Activated gamma-delta T cell treated with anti-CD3 and anti-CD28 coated beads, Interleukin-2, amount 50 U/mL, for 16 hours (primary cell): ENCODE results near the gene OR2T27.
"Not testable (repeated sequence)": the region's sequence is repeated elsewhere in the genome, so short reads cannot be mapped to it uniquely, and the experiment has no call there.

ENCODE experiments used
- DNase-seq: peaks from one replicate; pipeline ENCODE4 v3.0.0-alpha.2; 2020; ENCODE audit warnings: low read depth

Gene OR2T27

DNA sequence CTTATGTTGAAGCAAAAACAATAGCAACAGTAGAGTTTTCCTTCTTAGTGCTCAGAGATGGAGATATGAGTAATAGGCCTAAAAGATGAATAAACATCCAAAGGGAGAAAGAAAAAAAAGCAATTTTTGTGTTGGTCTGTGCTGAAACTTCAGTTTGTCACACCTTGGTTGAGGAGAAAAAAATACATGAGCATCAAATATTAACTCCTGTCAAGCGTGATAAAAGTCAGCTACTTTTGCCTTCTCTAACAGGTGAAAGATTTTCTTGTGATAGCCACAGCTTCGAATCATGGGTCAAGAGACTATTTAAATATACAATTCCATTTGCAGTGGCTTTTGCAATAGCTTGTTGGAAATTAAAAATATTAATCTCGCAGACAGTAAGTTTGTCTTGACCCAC lies 14.4 kb downstream of the OR2T27 start:
- not testable (repeated sequence) for DNase-seq

GRCh38 chr1:248639652-248640051 lies 15.7 kb downstream of the OR2T27 start:
- DNase-seq: not testable (repeated sequence)

- not testable (repeated sequence) for DNase-seq
Measured at GRCh38 chr1:248636612-248637011, 18.7 kb downstream of the OR2T27 start.

DNA sequence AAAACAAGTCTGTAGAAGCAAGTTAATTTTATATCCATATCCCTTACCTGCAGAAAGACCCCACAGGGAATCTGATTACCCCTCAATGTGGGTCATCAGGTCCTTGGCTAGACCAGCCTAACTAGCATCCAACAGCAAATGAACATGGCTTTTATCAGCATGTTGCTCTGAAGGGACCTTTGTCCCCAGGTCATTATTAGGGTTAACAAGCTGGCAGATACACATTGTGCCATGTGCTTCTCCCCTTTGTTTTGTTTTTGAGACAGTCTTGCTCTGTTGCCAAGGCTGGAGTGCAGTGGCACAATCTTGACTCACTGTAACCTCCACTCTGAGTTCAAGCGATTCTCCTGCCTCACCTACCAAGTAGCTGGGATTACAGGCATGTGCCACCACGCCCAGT lies 20.3 kb downstream of the OR2T27 start, which contains the start of gene OR2T11:
TSS of gene OR2T11 (minus strand) at position 101 of the 400 bp plus-strand sequence. CDS start 7,963 bp downstream, outside the sequence.
- DNase-seq: not testable (repeated sequence)

GRCh38 chr1:248631354-248632008 lies 23.8 kb downstream of the OR2T27 start:
- DNase-seq: no peak

DNA sequence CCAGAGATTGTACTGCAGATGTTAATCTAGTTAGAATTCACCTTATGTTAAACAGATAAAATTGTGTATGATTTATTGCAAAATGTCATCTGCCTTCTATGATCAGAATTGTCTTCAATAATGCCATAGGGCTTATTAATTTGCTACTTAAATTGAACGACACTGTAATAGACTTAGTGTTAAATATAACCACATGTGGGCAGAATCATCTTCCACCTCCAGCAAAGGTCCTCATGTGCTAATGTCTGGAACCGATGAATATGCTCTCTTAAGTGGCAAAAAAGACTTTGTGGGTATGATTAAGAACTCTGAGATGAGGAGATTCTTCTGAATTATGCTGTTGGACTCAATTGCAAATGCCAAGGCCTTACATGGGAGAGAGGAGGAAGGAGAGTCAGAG lies 24.8 kb downstream of the OR2T27 start:
- DNase-seq: no peak

- no peak for DNase-seq
Measured at GRCh38 chr1:248627971-248628844, 27.1 kb downstream of the OR2T27 start.

GRCh38 chr1:248625971-248626370 lies 29.4 kb downstream of the OR2T27 start:
- DNase-seq: no peak

DNA sequence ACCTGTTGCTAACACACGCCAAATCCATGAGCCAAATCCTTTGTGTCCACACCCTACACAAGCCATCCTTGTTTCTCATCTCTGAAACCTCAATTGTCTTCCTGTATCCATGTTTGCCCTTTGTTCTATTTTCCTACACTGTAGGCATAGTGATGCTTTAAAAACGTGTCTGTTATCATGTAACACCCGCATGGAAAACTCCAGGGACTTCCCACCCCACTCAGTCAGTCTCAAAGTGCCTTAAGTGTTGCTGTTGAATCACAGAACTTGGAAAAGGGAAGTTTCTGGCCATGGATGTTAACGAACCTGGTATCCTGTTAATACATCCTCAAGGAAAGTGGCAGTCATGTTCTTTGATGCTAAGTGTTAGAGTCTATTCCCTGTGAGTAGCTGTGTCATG lies 30.2 kb downstream of the OR2T27 start:
- no peak for DNase-seq

- DNase-seq: no peak
Measured at GRCh38 chr1:248622570-248623001, 32.7 kb downstream of the OR2T27 start.

- DNase-seq: no peak
Measured at GRCh38 chr1:248621770-248622169, 33.6 kb downstream of the OR2T27 start.

DNA sequence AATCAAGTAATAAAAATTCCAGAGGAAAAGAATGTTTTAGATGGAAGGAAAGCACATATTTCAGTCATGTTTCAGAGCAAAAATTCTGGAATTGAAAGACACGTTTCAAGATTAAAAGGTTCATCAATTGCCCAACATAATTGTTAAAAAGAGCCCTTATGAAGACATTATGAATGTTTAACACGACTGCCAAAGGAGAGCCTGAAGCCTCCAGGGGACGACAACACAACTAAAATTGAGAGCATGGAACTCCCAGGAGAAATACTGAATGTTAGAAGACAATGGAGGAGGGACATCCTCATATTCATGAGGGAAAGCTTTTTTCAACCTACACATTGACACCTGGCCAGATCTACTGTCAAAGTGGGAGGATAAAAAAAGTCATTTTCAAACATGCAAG lies 36.5 kb downstream of the OR2T27 start:
- DNase-seq: peak; percentile 7

GRCh38 chr1:248618119-248618518 lies 37.2 kb downstream of the OR2T27 start:
- DNase-seq: no peak

- no peak for DNase-seq
Measured at GRCh38 chr1:248613742-248614141, 41.6 kb downstream of the OR2T27 start.

DNA sequence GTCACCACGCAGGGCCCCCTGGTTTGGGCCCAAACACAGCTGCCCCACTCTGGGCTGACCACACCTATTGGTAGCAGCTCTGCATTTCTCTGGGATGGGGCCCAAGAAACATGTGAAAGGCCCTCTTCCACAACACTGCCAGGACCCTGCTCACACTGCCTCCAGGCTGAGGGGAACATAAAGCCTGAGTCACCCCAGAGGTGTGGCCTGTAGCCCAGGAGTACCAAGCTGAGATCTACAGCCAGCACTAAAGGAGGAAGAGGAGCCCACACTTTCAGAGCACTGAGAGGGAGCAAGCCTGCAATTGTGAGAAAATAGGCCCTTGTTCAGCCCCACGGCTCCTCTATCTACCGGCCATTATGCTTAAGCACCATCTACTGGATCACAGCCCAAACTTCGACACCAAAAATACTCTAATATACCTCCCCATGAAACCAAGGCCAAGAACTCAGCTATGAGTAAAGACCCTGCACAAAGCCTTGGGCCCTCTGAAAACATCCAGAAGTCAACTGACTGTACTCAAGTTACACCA lies 43.4 kb downstream of the OR2T27 start:
- DNase-seq: no peak

- DNase-seq: no peak
Measured at GRCh38 chr1:248610301-248610700, 45.0 kb downstream of the OR2T27 start.
